GM03348 (cell line): Measurements from ENCODE around the gene SH3BGRL2.
"Not testable (repeated sequence)": the region's sequence is repeated elsewhere in the genome, so short reads cannot be mapped to it uniquely, and the experiment has no call there.

Experiments
- DNase-seq: peaks from one replicate; pipeline ENCODE4 v3.0.0; 2012; ENCODE audit warnings: low spot score

Gene SH3BGRL2

GRCh38 chr6:79614326-79615305 lies 16.5 kb upstream of the SH3BGRL2 start:
- no peak for DNase-seq

GRCh38 chr6:79617518-79617941 lies 13.6 kb upstream of the SH3BGRL2 start:
- DNase-seq: no peak

GRCh38 chr6:79618425-79618824 lies 12.7 kb upstream of the SH3BGRL2 start:
- DNase-seq: not testable (repeated sequence)

GRCh38 chr6:79621579-79621978 lies 9.6 kb upstream of the SH3BGRL2 start:
- DNase-seq: no peak

GRCh38 chr6:79622364-79622763 lies 8.8 kb upstream of the SH3BGRL2 start:
- no peak for DNase-seq

- DNase-seq: no peak
Measured at GRCh38 chr6:79623106-79623505, 8.0 kb upstream of the SH3BGRL2 start.

- DNase-seq: no peak
Measured at GRCh38 chr6:79625746-79626145, 5.4 kb upstream of the SH3BGRL2 start.

GRCh38 chr6:79626811-79627210 lies 4.3 kb upstream of the SH3BGRL2 start:
- no peak for DNase-seq

GRCh38 chr6:79627422-79627821 lies 3.7 kb upstream of the SH3BGRL2 start:
- no peak for DNase-seq

- no peak for DNase-seq
Measured at GRCh38 chr6:79628466-79629288, 2.5 kb upstream of the SH3BGRL2 start.

- DNase-seq: no peak
Measured at GRCh38 chr6:79630380-79630882, 698 bp upstream of the SH3BGRL2 start.

- DNase-seq: no peak
Measured at GRCh38 chr6:79631693-79632172, 604 bp downstream of the SH3BGRL2 start.

GRCh38 chr6:79632580-79632979 lies 1.5 kb downstream of the SH3BGRL2 start:
- no peak for DNase-seq

GRCh38 chr6:79634491-79635231 lies 3.5 kb downstream of the SH3BGRL2 start:
- DNase-seq: no peak

- DNase-seq: no peak
Measured at GRCh38 chr6:79635232-79635543, 4.1 kb downstream of the SH3BGRL2 start.

GRCh38 chr6:79636673-79637072 lies 5.5 kb downstream of the SH3BGRL2 start:
- DNase-seq: no peak

GRCh38 chr6:79640146-79641111 lies 9.3 kb downstream of the SH3BGRL2 start:
- DNase-seq: no peak

GRCh38 chr6:79646006-79646405 lies 14.9 kb downstream of the SH3BGRL2 start:
- DNase-seq: no peak

GRCh38 chr6:79646561-79646960 lies 15.4 kb downstream of the SH3BGRL2 start:
- no peak for DNase-seq

- DNase-seq: no peak
Measured at GRCh38 chr6:79647741-79648140, 16.6 kb downstream of the SH3BGRL2 start.

- DNase-seq: no peak
Measured at GRCh38 chr6:79648328-79648727, 17.2 kb downstream of the SH3BGRL2 start.
